ENCODE results near the gene SNAI3.

SNAI3 gene

DNA sequence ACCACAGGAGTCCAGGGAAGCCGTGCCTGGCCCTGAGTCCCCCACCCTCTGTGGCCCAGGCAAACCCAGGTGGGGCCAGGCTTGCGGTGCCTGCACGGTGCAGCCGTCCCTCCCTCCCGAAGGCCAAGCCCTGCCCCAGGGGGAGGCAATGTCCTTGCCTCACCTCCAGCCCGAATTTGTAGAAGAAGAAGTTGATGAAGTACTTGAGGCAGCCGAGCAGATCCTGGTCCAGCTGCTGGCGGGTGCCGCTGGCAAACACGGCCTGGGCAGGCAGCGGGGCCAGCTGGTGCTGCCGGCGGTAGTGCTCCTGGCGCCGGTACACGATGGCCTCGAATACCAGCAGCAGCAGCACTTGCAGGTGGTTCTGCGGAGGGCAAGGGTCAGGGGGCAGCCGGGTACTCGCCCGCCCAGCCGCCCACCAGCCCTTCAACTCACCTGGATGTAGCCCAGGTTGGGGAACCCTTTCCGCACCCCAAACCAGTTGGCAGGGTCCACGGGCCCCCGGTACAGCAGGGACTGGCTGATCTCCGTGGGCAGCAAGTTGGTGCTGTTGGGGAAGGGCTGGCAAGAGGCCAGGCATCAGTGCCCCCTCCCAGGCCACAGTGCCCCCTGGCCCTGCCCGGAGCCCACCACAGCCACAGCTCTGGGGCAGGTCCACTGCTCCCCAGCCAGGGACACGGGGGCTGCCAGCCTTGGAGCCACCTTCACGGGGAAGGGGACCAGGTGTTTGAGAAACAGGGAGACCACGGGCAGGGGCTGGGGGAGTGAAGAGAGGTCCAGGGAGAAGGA lies 46.1 kb upstream of the SNAI3 start:
- no peak overlapping the region for H3K4me3 ChIP-seq
- no peak overlapping the region for H3K27ac ChIP-seq
- no peak for TF ChIP-seq CTCF (IDR thresholded peaks at IDR 0.05)
- DNase-seq (ENCODE audit: low spot score), result no peak

- Histone ChIP-seq H3K27ac (no peak overlapping the region), H3K4me3 (no peak overlapping the region)
- DNase-seq (ENCODE audit: low spot score), result no peak
- TF ChIP-seq CTCF (IDR thresholded peaks at IDR 0.05), result no peak
Measured at GRCh38 chr16:88731699-88732098, 45.4 kb upstream of the SNAI3 start.

GRCh38 chr16:88730632-88731607 lies 44.6 kb upstream of the SNAI3 start:
- H3K27ac ChIP-seq, result no peak overlapping the region
- no peak for DNase-seq (ENCODE audit: low spot score)
- no peak overlapping the region for H3K4me3 ChIP-seq
- TF ChIP-seq CTCF (IDR thresholded peaks at IDR 0.05), result no peak

- no peak for TF ChIP-seq CTCF (IDR thresholded peaks at IDR 0.05)
- H3K27ac ChIP-seq, result no peak overlapping the region
- DNase-seq (ENCODE audit: low spot score), result no peak
- no peak overlapping the region for H3K4me3 ChIP-seq
Measured at GRCh38 chr16:88727871-88728270, 41.6 kb upstream of the SNAI3 start.

- H3K4me3 ChIP-seq, result no peak overlapping the region
- no peak for DNase-seq (ENCODE audit: low spot score)
- TF ChIP-seq CTCF (IDR thresholded peaks at IDR 0.05), result no peak
- no peak overlapping the region for H3K27ac ChIP-seq
Measured at GRCh38 chr16:88726981-88727380, 40.7 kb upstream of the SNAI3 start.

DNA sequence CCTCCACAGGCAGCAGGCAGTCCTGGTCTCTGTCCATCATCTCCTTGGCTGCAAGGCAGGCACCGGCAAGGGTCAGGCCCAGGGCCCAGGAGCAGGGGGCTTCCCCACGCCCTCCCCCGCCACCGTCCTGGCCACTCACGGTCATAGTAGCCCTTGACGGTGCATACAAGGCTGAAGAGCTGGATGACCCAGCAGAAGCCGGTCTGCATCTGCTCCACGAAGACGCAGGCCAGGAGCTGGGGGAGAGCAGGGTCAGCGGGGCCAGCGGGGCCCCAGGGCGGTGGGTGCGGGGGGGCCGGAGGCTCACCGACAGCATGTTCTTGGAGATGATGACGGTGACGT lies 40.1 kb upstream of the SNAI3 start:
- no peak for TF ChIP-seq CTCF (IDR thresholded peaks at IDR 0.05)
- no peak for DNase-seq (ENCODE audit: low spot score)
- no peak overlapping the region for H3K4me3 ChIP-seq
- no peak overlapping the region for H3K27ac ChIP-seq

Measured in coronary artery (tissue), 2 donors.